ENCODE results near the gene CREM.

CREM gene

DNA sequence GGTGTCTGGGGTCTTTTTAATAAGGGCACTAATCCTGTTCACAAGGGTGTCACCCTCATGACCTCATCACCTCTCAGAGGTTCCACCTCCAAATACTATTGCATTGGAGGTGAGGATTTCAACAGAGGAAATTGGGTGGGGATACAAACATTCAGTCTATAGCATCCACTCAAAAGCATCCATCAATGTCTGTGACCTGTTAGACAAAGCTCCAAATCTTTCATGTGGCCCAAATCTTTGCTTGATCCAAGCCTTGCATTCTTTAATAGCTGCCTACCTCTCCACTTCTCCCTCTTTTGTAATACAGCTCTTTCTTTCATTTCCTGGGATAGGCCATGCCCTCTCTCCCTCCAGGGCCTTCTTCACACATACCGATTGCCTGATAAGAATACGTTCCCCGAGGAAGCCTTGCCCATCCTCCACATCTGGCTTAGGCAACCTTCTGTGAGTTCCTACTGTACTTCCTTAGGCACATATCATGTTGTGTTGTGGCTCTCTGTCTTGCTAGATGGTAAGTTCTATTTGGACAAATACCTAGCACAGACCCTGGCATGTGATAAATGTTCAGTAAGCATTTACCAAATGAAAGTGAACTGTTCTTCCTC lies 66.1 kb downstream of the CREM start:
- no peak overlapping the region for H3K27ac ChIP-seq (replicated peaks)
- H3K4me3 ChIP-seq (replicated peaks; ENCODE audit: insufficient read depth, low read length), result no peak overlapping the region
- H3K27me3 ChIP-seq (ENCODE audit: insufficient read depth, poor library complexity, severe bottlenecking), result no peaks in the 10 kb centered on the region
- TF ChIP-seq POLR2AphosphoS5 (IDR thresholded peaks at IDR 0.05; ENCODE audit: low read depth) (no peak), SPI1 (IDR thresholded peaks at IDR 0.05; ENCODE audit: borderline replicate concordance, low read depth) (no peak), GABPA (IDR thresholded peaks at IDR 0.05; ENCODE audit: low read depth) (no peak)
- TF ChIP-seq, protein P1, sequence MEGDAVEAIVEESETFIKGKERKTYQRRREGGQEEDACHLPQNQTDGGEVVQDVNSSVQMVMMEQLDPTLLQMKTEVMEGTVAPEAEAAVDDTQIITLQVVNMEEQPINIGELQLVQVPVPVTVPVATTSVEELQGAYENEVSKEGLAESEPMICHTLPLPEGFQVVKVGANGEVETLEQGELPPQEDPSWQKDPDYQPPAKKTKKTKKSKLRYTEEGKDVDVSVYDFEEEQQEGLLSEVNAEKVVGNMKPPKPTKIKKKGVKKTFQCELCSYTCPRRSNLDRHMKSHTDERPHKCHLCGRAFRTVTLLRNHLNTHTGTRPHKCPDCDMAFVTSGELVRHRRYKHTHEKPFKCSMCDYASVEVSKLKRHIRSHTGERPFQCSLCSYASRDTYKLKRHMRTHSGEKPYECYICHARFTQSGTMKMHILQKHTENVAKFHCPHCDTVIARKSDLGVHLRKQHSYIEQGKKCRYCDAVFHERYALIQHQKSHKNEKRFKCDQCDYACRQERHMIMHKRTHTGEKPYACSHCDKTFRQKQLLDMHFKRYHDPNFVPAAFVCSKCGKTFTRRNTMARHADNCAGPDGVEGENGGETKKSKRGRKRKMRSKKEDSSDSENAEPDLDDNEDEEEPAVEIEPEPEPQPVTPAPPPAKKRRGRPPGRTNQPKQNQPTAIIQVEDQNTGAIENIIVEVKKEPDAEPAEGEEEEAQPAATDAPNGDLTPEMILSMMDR (IDR thresholded peaks at IDR 0.05; ENCODE audit: insufficient read depth, low read length), result no peak
- TF ChIP-seq, protein P2, sequence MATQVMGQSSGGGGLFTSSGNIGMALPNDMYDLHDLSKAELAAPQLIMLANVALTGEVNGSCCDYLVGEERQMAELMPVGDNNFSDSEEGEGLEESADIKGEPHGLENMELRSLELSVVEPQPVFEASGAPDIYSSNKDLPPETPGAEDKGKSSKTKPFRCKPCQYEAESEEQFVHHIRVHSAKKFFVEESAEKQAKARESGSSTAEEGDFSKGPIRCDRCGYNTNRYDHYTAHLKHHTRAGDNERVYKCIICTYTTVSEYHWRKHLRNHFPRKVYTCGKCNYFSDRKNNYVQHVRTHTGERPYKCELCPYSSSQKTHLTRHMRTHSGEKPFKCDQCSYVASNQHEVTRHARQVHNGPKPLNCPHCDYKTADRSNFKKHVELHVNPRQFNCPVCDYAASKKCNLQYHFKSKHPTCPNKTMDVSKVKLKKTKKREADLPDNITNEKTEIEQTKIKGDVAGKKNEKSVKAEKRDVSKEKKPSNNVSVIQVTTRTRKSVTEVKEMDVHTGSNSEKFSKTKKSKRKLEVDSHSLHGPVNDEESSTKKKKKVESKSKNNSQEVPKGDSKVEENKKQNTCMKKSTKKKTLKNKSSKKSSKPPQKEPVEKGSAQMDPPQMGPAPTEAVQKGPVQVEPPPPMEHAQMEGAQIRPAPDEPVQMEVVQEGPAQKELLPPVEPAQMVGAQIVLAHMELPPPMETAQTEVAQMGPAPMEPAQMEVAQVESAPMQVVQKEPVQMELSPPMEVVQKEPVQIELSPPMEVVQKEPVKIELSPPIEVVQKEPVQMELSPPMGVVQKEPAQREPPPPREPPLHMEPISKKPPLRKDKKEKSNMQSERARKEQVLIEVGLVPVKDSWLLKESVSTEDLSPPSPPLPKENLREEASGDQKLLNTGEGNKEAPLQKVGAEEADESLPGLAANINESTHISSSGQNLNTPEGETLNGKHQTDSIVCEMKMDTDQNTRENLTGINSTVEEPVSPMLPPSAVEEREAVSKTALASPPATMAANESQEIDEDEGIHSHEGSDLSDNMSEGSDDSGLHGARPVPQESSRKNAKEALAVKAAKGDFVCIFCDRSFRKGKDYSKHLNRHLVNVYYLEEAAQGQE (IDR thresholded peaks at IDR 0.05; ENCODE audit: insufficient replicate concordance, low read depth), result no peak
- no peak for DNase-seq (ENCODE audit: low read depth in 1 of 2, low spot score in 1 of 2)

DNA sequence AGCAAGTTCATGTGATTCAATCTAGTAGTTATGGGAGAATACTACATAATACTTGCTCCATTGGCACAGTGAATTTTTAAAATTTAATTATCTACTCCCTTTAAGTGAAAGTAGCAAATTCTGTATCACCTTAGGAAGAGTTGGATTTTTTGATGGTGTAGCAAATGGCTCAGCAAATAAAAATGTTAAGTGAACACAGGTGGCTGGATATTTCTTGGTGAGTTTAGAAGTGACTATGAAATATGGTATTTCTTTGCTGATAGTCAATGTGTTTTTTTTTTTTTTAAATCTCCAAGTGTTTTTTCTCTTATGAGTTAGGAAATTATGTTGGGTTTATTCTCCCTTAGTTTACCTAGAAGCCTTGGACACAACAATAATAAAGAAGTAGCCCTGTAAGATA lies 67.8 kb downstream of the CREM start:
- DNase-seq (ENCODE audit: low read depth in 1 of 2, low spot score in 1 of 2), result no peak
- TF ChIP-seq, protein P1 (IDR thresholded peaks at IDR 0.05; ENCODE audit: insufficient read depth, low read length), result no peak
- TF ChIP-seq GABPA (IDR thresholded peaks at IDR 0.05; ENCODE audit: low read depth) (no peak), POLR2AphosphoS5 (IDR thresholded peaks at IDR 0.05; ENCODE audit: low read depth) (no peak), SPI1 (IDR thresholded peaks at IDR 0.05; ENCODE audit: borderline replicate concordance, low read depth) (no peak)
- TF ChIP-seq, protein P2 (IDR thresholded peaks at IDR 0.05; ENCODE audit: insufficient replicate concordance, low read depth), result no peak
- H3K27me3 ChIP-seq (ENCODE audit: insufficient read depth, poor library complexity, severe bottlenecking), result no peaks in the 10 kb centered on the region
- H3K27ac ChIP-seq (replicated peaks), result no peak overlapping the region
- no peak overlapping the region for H3K4me3 ChIP-seq (replicated peaks; ENCODE audit: insufficient read depth, low read length)

DNA sequence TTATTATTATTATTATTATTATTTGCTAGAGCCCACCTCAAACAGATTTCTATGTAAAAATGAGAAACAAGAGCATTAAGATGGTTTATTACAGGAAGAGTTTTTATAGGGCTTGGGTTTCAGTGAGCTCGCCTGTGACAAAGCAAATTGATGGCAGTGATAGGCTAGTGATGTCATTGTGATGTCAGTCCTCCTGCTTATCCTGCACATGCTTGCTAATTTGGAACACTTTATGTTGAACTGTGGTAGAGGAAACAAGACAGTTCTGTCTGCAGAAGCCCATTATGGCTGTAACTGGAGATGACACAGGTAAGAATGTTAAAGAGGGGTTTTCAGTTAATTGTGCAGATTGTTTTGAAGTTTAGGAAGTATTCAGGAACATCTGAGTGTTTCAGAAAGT lies 68.3 kb downstream of the CREM start:
- Histone ChIP-seq H3K27ac (replicated peaks) (no peak overlapping the region; the same call in 1 of the 2 replicates), H3K4me3 (replicated peaks; ENCODE audit: insufficient read depth, low read length) (no peak overlapping the region), H3K27me3 (ENCODE audit: insufficient read depth, poor library complexity, severe bottlenecking) (no peaks in the 10 kb centered on the region)
- DNase-seq (ENCODE audit: low read depth in 1 of 2, low spot score in 1 of 2), result no peak
- TF ChIP-seq, protein P2 (IDR thresholded peaks at IDR 0.05; ENCODE audit: insufficient replicate concordance, low read depth), result no peak
- TF ChIP-seq, protein P1 (IDR thresholded peaks at IDR 0.05; ENCODE audit: insufficient read depth, low read length), result no peak
- TF ChIP-seq SPI1 (IDR thresholded peaks at IDR 0.05; ENCODE audit: borderline replicate concordance, low read depth) (no peak), GABPA (IDR thresholded peaks at IDR 0.05; ENCODE audit: low read depth) (no peak), POLR2AphosphoS5 (IDR thresholded peaks at IDR 0.05; ENCODE audit: low read depth) (no peak)
